ENCODE measurements around the gene HEXIM2. TPM values are rescaled to one million over a fixed set of nuclear protein-coding genes. Genes with fewer than 3 reads are reported as not detected.

The HEXIM2 gene
- total RNA-seq, 1 experiment from 2014 or later = 5.1 TPM

GRCh38 chr17:45132572-45133463, 28.9 kb upstream of the HEXIM2 start:
- POLR2A ChIA-PET = interaction anchor here (0.5 to 4.8 kb wide), 12 partner anchors 17 to 378 kb away, joined by 3 to 115 read pairs (median 4); partner anchors contain the start of genes HEXIM1 and NMT1
- CTCF ChIA-PET = interaction anchor here (0.5 to 4.9 kb wide), 26 partner anchors 9 to 550 kb away, joined by 3 to 77 read pairs (median 3); partner anchors contain the start of gene NMT1
- DNase-seq (ENCODE audit: unreplicated experiment) = peak; percentile 83
- peaks cover 29% of the 10 kb centered on the region for H3K4me1 Mint-ChIP-seq (ENCODE audit: insufficient read depth, unreplicated experiment)
- TF ChIP-seq, protein P1, sequence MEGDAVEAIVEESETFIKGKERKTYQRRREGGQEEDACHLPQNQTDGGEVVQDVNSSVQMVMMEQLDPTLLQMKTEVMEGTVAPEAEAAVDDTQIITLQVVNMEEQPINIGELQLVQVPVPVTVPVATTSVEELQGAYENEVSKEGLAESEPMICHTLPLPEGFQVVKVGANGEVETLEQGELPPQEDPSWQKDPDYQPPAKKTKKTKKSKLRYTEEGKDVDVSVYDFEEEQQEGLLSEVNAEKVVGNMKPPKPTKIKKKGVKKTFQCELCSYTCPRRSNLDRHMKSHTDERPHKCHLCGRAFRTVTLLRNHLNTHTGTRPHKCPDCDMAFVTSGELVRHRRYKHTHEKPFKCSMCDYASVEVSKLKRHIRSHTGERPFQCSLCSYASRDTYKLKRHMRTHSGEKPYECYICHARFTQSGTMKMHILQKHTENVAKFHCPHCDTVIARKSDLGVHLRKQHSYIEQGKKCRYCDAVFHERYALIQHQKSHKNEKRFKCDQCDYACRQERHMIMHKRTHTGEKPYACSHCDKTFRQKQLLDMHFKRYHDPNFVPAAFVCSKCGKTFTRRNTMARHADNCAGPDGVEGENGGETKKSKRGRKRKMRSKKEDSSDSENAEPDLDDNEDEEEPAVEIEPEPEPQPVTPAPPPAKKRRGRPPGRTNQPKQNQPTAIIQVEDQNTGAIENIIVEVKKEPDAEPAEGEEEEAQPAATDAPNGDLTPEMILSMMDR (IDR thresholded peaks at IDR 0.05; ENCODE audit: unreplicated experiment) = peak; percentile 87
- peak overlapping the region; percentile 64 for H3K27ac Mint-ChIP-seq (ENCODE audit: low read depth, unreplicated experiment)
- H3K4me3 Mint-ChIP-seq (ENCODE audit: unreplicated experiment) = peak overlapping the region; percentile 80
- BruUV-seq (replicated peaks) = TSS peak; percentile 43
- no peaks in the 10 kb centered on the region for H3K9me3 Mint-ChIP-seq (ENCODE audit: unreplicated experiment)
- peaks cover 5% of the 10 kb centered on the region for H3K36me3 Mint-ChIP-seq (ENCODE audit: insufficient read depth, unreplicated experiment)
- no peaks in the 10 kb centered on the region for H3K27me3 Mint-ChIP-seq (ENCODE audit: insufficient read depth, unreplicated experiment)
- intact Hi-C loops (cut with micrococcal nuclease) = loop anchor here (1.0 to 5.0 kb wide), 7 partner anchors 24 to 358 kb away; partner anchors contain the start of genes DCAKD and GFAP

GRCh38 chr17:45135192-45135977, 26.3 kb upstream of the HEXIM2 start, which contains the start of gene ACBD4:
ACBD4 (plus strand) TSS chr17:45135687; CDS start chr17:45136145, 458 bp downstream.
- intact Hi-C loops (cut with micrococcal nuclease) = loop anchor here (1.0 to 5.0 kb wide), 5 partner anchors 14 to 717 kb away; no protein-coding TSS in a partner anchor
- CTCF ChIA-PET = interaction anchor here (0.5 to 4.9 kb wide), 77 partner anchors 9 to 717 kb away, joined by 3 to 88 read pairs (median 5); partner anchors contain the start of genes FMNL1, HEXIM1 and HEXIM2

DNA sequence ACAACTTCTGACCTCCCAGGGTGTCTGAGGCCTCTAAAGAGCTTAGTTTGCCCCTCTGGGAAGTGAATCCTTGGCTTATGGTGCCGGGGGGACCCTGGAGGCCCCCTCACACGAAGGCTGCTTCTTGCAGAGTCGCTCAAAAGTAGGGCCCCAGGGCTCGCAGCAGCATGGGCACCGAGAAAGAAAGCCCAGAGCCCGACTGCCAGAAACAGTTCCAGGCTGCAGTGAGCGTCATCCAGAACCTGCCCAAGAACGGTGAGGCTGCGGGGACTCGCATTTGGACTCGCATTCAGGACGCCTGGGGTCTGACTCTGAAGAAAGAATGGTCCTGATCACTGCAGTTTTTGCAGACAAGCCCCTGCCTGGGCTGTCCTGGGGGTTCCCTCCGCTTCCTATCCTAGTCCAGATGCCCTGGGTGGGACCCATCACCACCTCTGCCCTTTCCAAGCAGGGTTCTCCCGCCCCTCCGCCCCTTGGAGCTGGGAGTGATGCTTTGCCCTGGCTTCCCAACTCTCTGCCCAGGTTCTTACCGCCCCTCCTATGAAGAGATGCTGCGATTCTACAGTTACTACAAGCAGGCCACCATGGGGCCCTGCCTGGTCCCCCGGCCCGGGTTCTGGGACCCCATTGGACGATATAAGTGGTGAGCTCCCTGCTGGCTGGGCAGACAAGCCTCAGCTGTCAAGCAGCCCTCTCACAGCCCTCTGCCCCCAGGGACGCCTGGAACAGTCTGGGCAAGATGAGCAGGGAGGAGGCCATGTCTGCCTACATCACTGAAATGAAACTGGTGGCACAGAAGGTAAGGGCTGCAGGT, 25.5 kb upstream of the HEXIM2 start:
- DNase-seq (ENCODE audit: unreplicated experiment) = no peak
- Mint-ChIP-seq H3K9me3 (ENCODE audit: unreplicated experiment) (no peaks in the 10 kb centered on the region), H3K27ac (ENCODE audit: low read depth, unreplicated experiment) (peak overlapping the region; percentile 63), H3K4me3 (ENCODE audit: unreplicated experiment) (peak overlapping the region; percentile 79), H3K4me1 (ENCODE audit: insufficient read depth, unreplicated experiment) (peaks cover 9% of the 10 kb centered on the region), H3K36me3 (ENCODE audit: insufficient read depth, unreplicated experiment) (peaks cover 4% of the 10 kb centered on the region), H3K27me3 (ENCODE audit: insufficient read depth, unreplicated experiment) (no peaks in the 10 kb centered on the region)
- TF ChIP-seq, protein P1 (IDR thresholded peaks at IDR 0.05; ENCODE audit: unreplicated experiment) = no peak
- ChIA-PET POLR2A (interaction anchor here (0.6 to 4.8 kb wide), 16 partner anchors 12 to 237 kb away, joined by 3 to 115 read pairs (median 6); partner anchors contain the start of genes EFTUD2, HEXIM1, HEXIM2 and NMT1), CTCF (interaction anchor here (0.6 to 4.9 kb wide), 71 partner anchors 8 to 716 kb away, joined by 3 to 88 read pairs (median 6); partner anchors contain the start of genes FMNL1, HEXIM1 and HEXIM2)
- intact Hi-C loops (cut with micrococcal nuclease) = loop anchor here (1.0 to 5.0 kb wide), 5 partner anchors 13 to 716 kb away; no protein-coding TSS in a partner anchor
- BruUV-seq (replicated peaks) = TSS peak; percentile 16

More at GRCh38 chr17:45135192-45135977, 26.3 kb upstream of the HEXIM2 start, which contains the start of gene ACBD4:
- peaks cover 17% of the 10 kb centered on the region for H3K4me1 Mint-ChIP-seq (ENCODE audit: insufficient read depth, unreplicated experiment)
- no TSS peak for BruUV-seq (replicated peaks)
- H3K27me3 Mint-ChIP-seq (ENCODE audit: insufficient read depth, unreplicated experiment) = no peaks in the 10 kb centered on the region
- peak within 1 kb of the TSS; percentile 79 for H3K4me3 Mint-ChIP-seq (ENCODE audit: unreplicated experiment)
- TF ChIP-seq, protein P1 (IDR thresholded peaks at IDR 0.05; ENCODE audit: unreplicated experiment) = peak; percentile 100
- peak within 1 kb of the TSS; percentile 63 for H3K27ac Mint-ChIP-seq (ENCODE audit: low read depth, unreplicated experiment)
- DNase-seq (ENCODE audit: unreplicated experiment) = peak; percentile 98
- H3K36me3 Mint-ChIP-seq (ENCODE audit: insufficient read depth, unreplicated experiment) = peaks cover 7% of the 10 kb centered on the region
- POLR2A ChIA-PET = interaction anchor here (0.5 to 4.8 kb wide), 20 partner anchors 11 to 237 kb away, joined by 3 to 115 read pairs (median 4); partner anchors contain the start of genes EFTUD2, HEXIM1, HEXIM2 and NMT1
- H3K9me3 Mint-ChIP-seq (ENCODE audit: unreplicated experiment) = no peaks in the 10 kb centered on the region

Measured in MCF 10A (cell line).